Measurements from ENCODE around the gene MAP3K3. TPM values are rescaled to one million over a fixed set of nuclear protein-coding genes. Genes with fewer than 3 reads are reported as not detected.
"Not testable (repeated sequence)": the region's sequence is repeated elsewhere in the genome, so short reads cannot be mapped to it uniquely, and the experiment has no call there.

The MAP3K3 gene
- total and polyA plus RNA-seq, 10 of the 15 experiments (the other 5 are each of a cell fraction or from before 2014, with no cell fraction given): 1.6 to 24.1 (median 15.0) TPM

DNA sequence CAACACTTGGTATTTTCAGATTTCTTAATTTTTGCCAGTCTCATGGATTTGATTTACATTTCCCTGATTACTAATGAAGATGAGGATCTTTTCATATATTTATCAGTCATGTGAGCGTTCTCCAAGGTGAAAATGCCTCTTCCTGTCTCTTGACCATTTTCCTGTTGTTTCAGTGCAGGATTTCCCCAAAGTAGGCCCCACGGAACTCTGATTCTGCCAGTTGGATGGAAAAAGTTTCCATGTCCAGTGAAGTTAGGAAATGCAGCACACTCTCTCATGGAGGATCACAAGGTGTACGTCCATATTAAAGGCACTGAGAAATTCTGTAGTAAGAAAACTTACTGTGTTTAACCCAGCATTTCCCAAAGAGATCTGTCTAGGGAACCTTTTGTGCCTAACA is 94.2 kb downstream of the MAP3K3 start (continued):
- TF ChIP-seq, protein P1, sequence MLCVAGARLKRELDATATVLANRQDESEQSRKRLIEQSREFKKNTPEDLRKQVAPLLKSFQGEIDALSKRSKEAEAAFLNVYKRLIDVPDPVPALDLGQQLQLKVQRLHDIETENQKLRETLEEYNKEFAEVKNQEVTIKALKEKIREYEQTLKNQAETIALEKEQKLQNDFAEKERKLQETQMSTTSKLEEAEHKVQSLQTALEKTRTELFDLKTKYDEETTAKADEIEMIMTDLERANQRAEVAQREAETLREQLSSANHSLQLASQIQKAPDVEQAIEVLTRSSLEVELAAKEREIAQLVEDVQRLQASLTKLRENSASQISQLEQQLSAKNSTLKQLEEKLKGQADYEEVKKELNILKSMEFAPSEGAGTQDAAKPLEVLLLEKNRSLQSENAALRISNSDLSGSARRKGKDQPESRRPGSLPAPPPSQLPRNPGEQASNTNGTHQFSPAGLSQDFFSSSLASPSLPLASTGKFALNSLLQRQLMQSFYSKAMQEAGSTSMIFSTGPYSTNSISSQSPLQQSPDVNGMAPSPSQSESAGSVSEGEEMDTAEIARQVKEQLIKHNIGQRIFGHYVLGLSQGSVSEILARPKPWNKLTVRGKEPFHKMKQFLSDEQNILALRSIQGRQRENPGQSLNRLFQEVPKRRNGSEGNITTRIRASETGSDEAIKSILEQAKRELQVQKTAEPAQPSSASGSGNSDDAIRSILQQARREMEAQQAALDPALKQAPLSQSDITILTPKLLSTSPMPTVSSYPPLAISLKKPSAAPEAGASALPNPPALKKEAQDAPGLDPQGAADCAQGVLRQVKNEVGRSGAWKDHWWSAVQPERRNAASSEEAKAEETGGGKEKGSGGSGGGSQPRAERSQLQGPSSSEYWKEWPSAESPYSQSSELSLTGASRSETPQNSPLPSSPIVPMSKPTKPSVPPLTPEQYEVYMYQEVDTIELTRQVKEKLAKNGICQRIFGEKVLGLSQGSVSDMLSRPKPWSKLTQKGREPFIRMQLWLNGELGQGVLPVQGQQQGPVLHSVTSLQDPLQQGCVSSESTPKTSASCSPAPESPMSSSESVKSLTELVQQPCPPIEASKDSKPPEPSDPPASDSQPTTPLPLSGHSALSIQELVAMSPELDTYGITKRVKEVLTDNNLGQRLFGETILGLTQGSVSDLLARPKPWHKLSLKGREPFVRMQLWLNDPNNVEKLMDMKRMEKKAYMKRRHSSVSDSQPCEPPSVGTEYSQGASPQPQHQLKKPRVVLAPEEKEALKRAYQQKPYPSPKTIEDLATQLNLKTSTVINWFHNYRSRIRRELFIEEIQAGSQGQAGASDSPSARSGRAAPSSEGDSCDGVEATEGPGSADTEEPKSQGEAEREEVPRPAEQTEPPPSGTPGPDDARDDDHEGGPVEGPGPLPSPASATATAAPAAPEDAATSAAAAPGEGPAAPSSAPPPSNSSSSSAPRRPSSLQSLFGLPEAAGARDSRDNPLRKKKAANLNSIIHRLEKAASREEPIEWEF (IDR thresholded peaks at IDR 0.05; ENCODE audit: insufficient replicate concordance, low read depth, low read length): no peak
- TF ChIP-seq ATF7 (IDR thresholded peaks at IDR 0.05; ENCODE audit: low read depth): no peak

DNA sequence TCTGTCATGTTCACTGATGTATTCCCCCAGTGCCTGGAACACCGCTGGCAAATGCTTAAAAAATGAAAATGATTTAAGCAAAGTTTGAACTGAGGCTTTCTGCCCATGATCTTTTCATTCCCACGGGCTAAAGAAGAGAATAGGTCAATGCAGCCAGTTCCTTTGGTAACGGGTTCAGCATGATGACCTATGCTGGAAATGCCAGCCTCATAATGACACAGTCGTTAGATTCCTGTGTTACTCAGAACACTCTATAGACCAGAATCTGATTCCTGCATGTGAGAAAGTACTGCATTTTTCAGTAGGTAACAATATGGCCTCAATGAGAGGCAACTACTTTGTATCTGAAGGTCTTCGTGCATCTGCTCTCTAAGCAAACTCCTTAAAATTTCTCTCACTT is 96.8 kb downstream of the MAP3K3 start:
- no peak overlapping the region for H3K4me2 ChIP-seq (ENCODE audit: control insufficient read depth, insufficient read depth)
- intact Hi-C loops (cut with micrococcal nuclease; ENCODE audit: unreplicated experiment): no loop called here
- H3K4me1 ChIP-seq (ENCODE audit: control insufficient read depth, insufficient read depth, low read length): no peaks in the 10 kb centered on the region
- POLR2A ChIA-PET: interaction anchor here (1.9 kb wide), 1 partner anchor 22 kb away, joined by 5 read pairs; no protein-coding TSS in a partner anchor
- CTCF ChIA-PET: interaction anchor here (0.6 kb wide), 1 partner anchor 8 kb away, joined by 3 read pairs; no protein-coding TSS in a partner anchor
- RAD21 ChIA-PET (ENCODE audit: unreplicated experiment): no interaction called here
- H3K79me2 ChIP-seq (ENCODE audit: control insufficient read depth, insufficient read depth, low read length): no peaks in the 10 kb centered on the region
- FAIRE-seq (no peak), DNase-seq (ENCODE audit: low read depth, low spot score) (no peak), ATAC-seq (no peak)
- in situ Hi-C loops (cut with MboI): no loop called here
- no peak overlapping the region for H3K9ac ChIP-seq (ENCODE audit: control insufficient read depth, insufficient read depth, low read length)
- no peak for TF ChIP-seq ZNF274 (IDR thresholded peaks at IDR 0.05; ENCODE audit: insufficient read depth, insufficient read length)
- TF ChIP-seq TAF1 (IDR thresholded peaks at IDR 0.05; ENCODE audit: borderline replicate concordance, low read depth, low read length): no peak
- no peak for TF ChIP-seq CEBPB (IDR thresholded peaks at IDR 0.05; ENCODE audit: borderline replicate concordance in 1 of 2, low read depth in 2 of 2, low read length in 2 of 2)
- no peak for TF ChIP-seq ZNF207 (IDR thresholded peaks at IDR 0.05; ENCODE audit: borderline replicate concordance)
- no peak for TF ChIP-seq ZNF217 (IDR thresholded peaks at IDR 0.05)
- no peak for TF ChIP-seq BCL11A (IDR thresholded peaks at IDR 0.05; ENCODE audit: low read depth, low read length)
- TF ChIP-seq, protein P2, sequence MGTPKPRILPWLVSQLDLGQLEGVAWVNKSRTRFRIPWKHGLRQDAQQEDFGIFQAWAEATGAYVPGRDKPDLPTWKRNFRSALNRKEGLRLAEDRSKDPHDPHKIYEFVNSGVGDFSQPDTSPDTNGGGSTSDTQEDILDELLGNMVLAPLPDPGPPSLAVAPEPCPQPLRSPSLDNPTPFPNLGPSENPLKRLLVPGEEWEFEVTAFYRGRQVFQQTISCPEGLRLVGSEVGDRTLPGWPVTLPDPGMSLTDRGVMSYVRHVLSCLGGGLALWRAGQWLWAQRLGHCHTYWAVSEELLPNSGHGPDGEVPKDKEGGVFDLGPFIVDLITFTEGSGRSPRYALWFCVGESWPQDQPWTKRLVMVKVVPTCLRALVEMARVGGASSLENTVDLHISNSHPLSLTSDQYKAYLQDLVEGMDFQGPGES (IDR thresholded peaks at IDR 0.05): no peak
- peaks cover 0 to 16% of the 10 kb centered on the region in 2 experiments; a peak in 2 of 4 replicates for H3K36me3 ChIP-seq (ENCODE audit: control insufficient read depth in 2 of 2, insufficient read depth in 2 of 2, low read length in 1 of 2)
- no peaks in the 10 kb centered on the region for H4K20me1 ChIP-seq (ENCODE audit: control insufficient read depth, insufficient read depth)
- H3K9me3 ChIP-seq (replicated peaks; ENCODE audit: control insufficient read depth, insufficient read depth, low read length): no peaks in the 10 kb centered on the region
- H3K4me3 ChIP-seq: no peak overlapping the region
- WGBS (ENCODE audit: insufficient coverage, insufficient replicate concordance, low lambda C conversion rate, missing lambda C conversion rate): 81% methylated on average over 5 of the region's 5 CpGs
- SMC1A ChIA-PET (ENCODE audit: uncharacterized antibody, unreplicated experiment): interaction anchor here (1.6 kb wide), 1 partner anchor 9 kb away, joined by 4 read pairs; no protein-coding TSS in a partner anchor
- no peak overlapping the region for H3K27ac ChIP-seq (ENCODE audit: control insufficient read depth, insufficient read depth)
- no peaks in the 10 kb centered on the region for H3K27me3 ChIP-seq (replicated peaks in 1 of 2; ENCODE audit: control insufficient read depth in 2 of 2, insufficient read depth in 2 of 2, low read length in 1 of 2)
- no peak overlapping the region for H2AFZ ChIP-seq (ENCODE audit: control insufficient read depth, low read depth, low read length)
- no TSS peak for BruUV-seq (replicated peaks)

DNA sequence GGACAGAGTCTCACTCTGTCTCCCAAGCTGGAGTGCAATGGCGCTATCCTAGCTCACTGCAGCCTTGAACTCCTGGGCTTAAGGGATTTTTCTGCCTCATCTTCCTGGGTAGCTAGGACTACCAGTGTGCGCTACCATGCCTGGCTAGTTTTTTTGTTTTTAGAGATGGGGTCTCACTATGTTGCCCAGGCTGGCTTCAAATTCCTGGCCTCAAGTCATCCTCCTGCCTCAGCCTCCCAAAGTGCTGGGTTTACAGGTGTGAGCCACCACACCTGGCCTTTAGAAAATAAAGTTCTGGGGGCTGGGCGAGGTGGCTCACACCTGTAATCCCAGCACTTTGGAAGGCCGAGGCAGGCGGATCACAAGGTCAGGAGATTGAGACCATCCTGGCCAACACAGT is 98.0 kb downstream of the MAP3K3 start:
- H3K4me1 ChIP-seq (ENCODE audit: control insufficient read depth, insufficient read depth, low read length); H3K27ac ChIP-seq (ENCODE audit: control insufficient read depth, insufficient read depth); H2AFZ ChIP-seq (ENCODE audit: control insufficient read depth, low read depth, low read length); FAIRE-seq; H3K4me2 ChIP-seq (ENCODE audit: control insufficient read depth, insufficient read depth); H3K27me3 ChIP-seq (replicated peaks in 1 of 2; ENCODE audit: control insufficient read depth in 2 of 2, insufficient read depth in 2 of 2, low read length in 1 of 2); H3K9me3 ChIP-seq (replicated peaks; ENCODE audit: control insufficient read depth, insufficient read depth, low read length); CTCF ChIA-PET; H3K4me3 ChIP-seq; ATAC-seq; H3K9ac ChIP-seq (ENCODE audit: control insufficient read depth, insufficient read depth, low read length); intact Hi-C loops (cut with micrococcal nuclease; ENCODE audit: unreplicated experiment); H3K79me2 ChIP-seq (ENCODE audit: control insufficient read depth, insufficient read depth, low read length); H4K20me1 ChIP-seq (ENCODE audit: control insufficient read depth, insufficient read depth); DNase-seq (ENCODE audit: low read depth, low spot score); BruUV-seq (replicated peaks); RAD21 ChIA-PET (ENCODE audit: unreplicated experiment); in situ Hi-C loops (cut with MboI): not testable (repeated sequence)
- SMC1A ChIA-PET (ENCODE audit: uncharacterized antibody, unreplicated experiment): interaction anchor here (0.6 kb wide), 1 partner anchor 98 kb away, joined by 3 read pairs; no protein-coding TSS in a partner anchor
- peaks cover 0 to 12% of the 10 kb centered on the region in 2 experiments; a peak in 2 of 4 replicates for H3K36me3 ChIP-seq (ENCODE audit: control insufficient read depth in 2 of 2, insufficient read depth in 2 of 2, low read length in 1 of 2)
- POLR2A ChIA-PET: interaction anchor here (1.9 kb wide), 1 partner anchor 21 kb away, joined by 5 read pairs; no protein-coding TSS in a partner anchor
- 97% methylated on average over 5 of the region's 5 CpGs for WGBS (ENCODE audit: insufficient coverage, insufficient replicate concordance, low lambda C conversion rate, missing lambda C conversion rate)

Measured in GM12878 (cell line).